Neutrophil (primary cell): Measurements from ENCODE around the gene HNRNPAB.
A peak's percentile ranks its signal among the peaks of the same experiment; 100 is the strongest.
"Not testable (repeated sequence)": the region's sequence is repeated elsewhere in the genome, so short reads cannot be mapped to it uniquely, and the experiment has no call there.

ENCODE experiments used
- H3K27ac ChIP-seq: fragments of 200-600 bp; sonication (generic); 2 replicates; pipeline ENCODE4 v1.5.1; 2016; ENCODE audit warnings: mild to moderate bottlenecking, moderate library complexity
- H3K27me3 ChIP-seq: fragments of 200-600 bp; sonication (generic); 2 replicates; pipeline ENCODE4 v1.6.0; 2016; ENCODE audit warnings: mild to moderate bottlenecking
- H3K36me3 ChIP-seq: fragments of 200-600 bp; sonication (generic); 2 replicates; pipeline ENCODE4 v1.5.1; 2017
- H3K4me1 ChIP-seq, 2 experiments: fragments of 200-600 bp in 1 of 2; sonication (generic) in 1 of 2; 1 replicate in 1 of 2; 2 replicates in 1 of 2; pipeline versions ENCODE4 v1.5.1 to v1.6.1; 2013 to 2016; ENCODE audit warnings: low read depth in 1 of 2, low read length in 1 of 2, mild to moderate bottlenecking in 1 of 2, moderate library complexity in 1 of 2; ENCODE audit not compliant: control insufficient read depth in 1 of 2, insufficient read depth in 1 of 2
- H3K4me3 ChIP-seq, 2 experiments: fragments of 200-600 bp in 1 of 2; sonication (generic) in 1 of 2; 1 replicate in 1 of 2; 2 replicates in 1 of 2; pipeline ENCODE4 v1.5.1; 2013 to 2016; ENCODE audit warnings: low read depth in 1 of 2, low read length in 1 of 2, mild to moderate bottlenecking in 1 of 2, moderate library complexity in 1 of 2
- H3K9me3 ChIP-seq: fragments of 200-600 bp; sonication (generic); 2 replicates; pipeline ENCODE4 v1.5.1; 2016
- CTCF ChIP-seq: fragments of 200-600 bp; sonication (generic); IDR thresholded peaks from 2 replicates; pipeline ENCODE4 v1.5.1; 2016; ENCODE audit warnings: antibody characterized with exemption

HNRNPAB gene

GRCh38 chr5:178236126-178236525 lies 31.8 kb downstream of the HNRNPAB start:
- peaks cover 69 to 86% of the 10 kb centered on the region in 2 experiments for H3K4me1 ChIP-seq
- H3K36me3 ChIP-seq = no peaks in the 10 kb centered on the region
- no peak for TF ChIP-seq CTCF
- H3K4me3 ChIP-seq = no peak overlapping the region
- no peaks in the 10 kb centered on the region for H3K27me3 ChIP-seq
- no peak overlapping the region for H3K27ac ChIP-seq
- no peaks in the 10 kb centered on the region for H3K9me3 ChIP-seq

GRCh38 chr5:178236679-178237078 lies 32.3 kb downstream of the HNRNPAB start:
- H3K9me3 ChIP-seq = no peaks in the 10 kb centered on the region
- H3K4me1 ChIP-seq = peaks cover 69 to 86% of the 10 kb centered on the region in 2 experiments
- TF ChIP-seq CTCF = no peak
- no peak overlapping the region for H3K27ac ChIP-seq
- no peak overlapping the region for H3K4me3 ChIP-seq
- H3K27me3 ChIP-seq = no peaks in the 10 kb centered on the region
- H3K36me3 ChIP-seq = no peaks in the 10 kb centered on the region

- TF ChIP-seq CTCF = no peak
- peak overlapping the region; percentile 92 for H3K27ac ChIP-seq
- H3K27me3 ChIP-seq = no peaks in the 10 kb centered on the region
- peak overlapping the region in 1 of 2 experiments; percentile 31 for H3K4me3 ChIP-seq
- H3K36me3 ChIP-seq = no peaks in the 10 kb centered on the region
- H3K9me3 ChIP-seq = no peaks in the 10 kb centered on the region
- peaks cover 77 to 89% of the 10 kb centered on the region in 2 experiments for H3K4me1 ChIP-seq
Observed at GRCh38 chr5:178237431-178238312, 33.3 kb downstream of the HNRNPAB start.

- Histone ChIP-seq H3K36me3 (no peaks in the 10 kb centered on the region), H3K9me3 (no peaks in the 10 kb centered on the region), H3K4me3 (peak overlapping the region in 1 of 2 experiments; percentile 31), H3K27me3 (no peaks in the 10 kb centered on the region), H3K4me1 (peaks cover 73 to 83% of the 10 kb centered on the region in 2 experiments), H3K27ac (peak overlapping the region; percentile 92)
- no peak for TF ChIP-seq CTCF
Observed at GRCh38 chr5:178238313-178238635, 33.9 kb downstream of the HNRNPAB start.

- H3K36me3 ChIP-seq = no peaks in the 10 kb centered on the region
- H3K9me3 ChIP-seq = no peaks in the 10 kb centered on the region
- H3K27ac ChIP-seq = peak overlapping the region; percentile 92
- peaks cover 78 to 87% of the 10 kb centered on the region in 2 experiments for H3K4me1 ChIP-seq
- peak overlapping the region; percentile 16 to 31 for H3K4me3 ChIP-seq
- TF ChIP-seq CTCF = no peak
- H3K27me3 ChIP-seq = no peaks in the 10 kb centered on the region
Observed at GRCh38 chr5:178238711-178239592, 34.6 kb downstream of the HNRNPAB start.

- H3K27me3 ChIP-seq, H3K9me3 ChIP-seq, H3K36me3 ChIP-seq: not testable (repeated sequence)
- peaks cover 79 to 87% of the 10 kb centered on the region in 2 experiments for H3K4me1 ChIP-seq
- H3K4me3 ChIP-seq = peak overlapping the region; percentile 50 to 51
- H3K27ac ChIP-seq = peak overlapping the region; percentile 92
Observed at GRCh38 chr5:178239626-178240301, 35.4 kb downstream of the HNRNPAB start.
